Ammon's horn (tissue), 1 donor: ENCODE data around the gene ZNF319.
"Not testable (repeated sequence)": the region's sequence is repeated elsewhere in the genome, so short reads cannot be mapped to it uniquely, and the experiment has no call there.

Experiments used
- DNase-seq: peaks from one replicate; pipeline ENCODE4 v3.0.0-alpha.2; 2016; ENCODE audit warnings: low spot score

Gene ZNF319

GRCh38 chr16:58021661-58022551, 21.4 kb upstream of the ZNF319 start:
- DNase-seq: no peak

- peak; percentile 82 for DNase-seq
These were observed 20.4 kb upstream of the ZNF319 start for GRCh38 chr16:58020628-58021521.

- DNase-seq: no peak
These were observed 19.5 kb upstream of the ZNF319 start for GRCh38 chr16:58019866-58020538.

- no peak for DNase-seq
These were observed 18.3 kb upstream of the ZNF319 start for GRCh38 chr16:58018803-58019202.

GRCh38 chr16:58016840-58017446, 16.5 kb upstream of the ZNF319 start:
- no peak for DNase-seq

- DNase-seq: no peak
These were observed 12.9 kb upstream of the ZNF319 start for GRCh38 chr16:58013201-58013956.

GRCh38 chr16:58012481-58012880, 12.0 kb upstream of the ZNF319 start:
- DNase-seq: no peak

- DNase-seq: no peak
These were observed 11.2 kb upstream of the ZNF319 start for GRCh38 chr16:58011652-58012051.

GRCh38 chr16:58010886-58011285, 10.4 kb upstream of the ZNF319 start:
- DNase-seq: no peak

GRCh38 chr16:58009856-58010416, 9.5 kb upstream of the ZNF319 start:
- DNase-seq: no peak

- not testable (repeated sequence) for DNase-seq
These were observed 4.3 kb upstream of the ZNF319 start for GRCh38 chr16:58004736-58005135.

GRCh38 chr16:58002936-58003335, 2.5 kb upstream of the ZNF319 start:
- no peak for DNase-seq

GRCh38 chr16:58002416-58002800, 1.9 kb upstream of the ZNF319 start:
- no peak for DNase-seq

- DNase-seq: no peak
These were observed 1.4 kb upstream of the ZNF319 start for GRCh38 chr16:58001781-58002415.

GRCh38 chr16:58000706-58001676, 519 bp upstream of the ZNF319 start, which contains the start of gene USB1:
Gene USB1, plus strand, starts transcription at chr16:58001407. Its CDS starts 77 bp downstream, at chr16:58001484.
- DNase-seq: peak; percentile 90

GRCh38 chr16:57999366-57999970, 1.0 kb downstream of the ZNF319 start:
- DNase-seq: no peak

- DNase-seq: no peak
These were observed 1.5 kb downstream of the ZNF319 start for GRCh38 chr16:57998992-57999365.

GRCh38 chr16:57998486-57998885, 2.0 kb downstream of the ZNF319 start:
- DNase-seq: no peak
